Keratinocyte (primary cell): Measurements from ENCODE around the gene SYNC. TPM values are rescaled to one million over a fixed set of nuclear protein-coding genes. Genes with fewer than 3 reads are reported as not detected.

ENCODE experiments used
- DNase-seq: peaks from one replicate; pipeline ENCODE4 v3.0.0-alpha.2; 2011; ENCODE audit warnings: low read depth, missing footprints, low spot score
- FAIRE-seq: peaks from 2 replicates; lab custom pipeline; 2011; peaks lifted over from hg19 to GRCh38; lab: Jason Lieb, UNC
- H2AFZ ChIP-seq: 2 replicates; pipeline ENCODE4 v1.6.0; 2012; ENCODE audit warnings: low read length, control low read depth, inconsistent platforms; ENCODE audit not compliant: control insufficient read depth
- H3K27ac ChIP-seq: 2 replicates; pipeline ENCODE4 v1.5.1; 2011; ENCODE audit warnings: low read length; ENCODE audit not compliant: control insufficient read depth, insufficient read depth
- H3K27me3 ChIP-seq: 3 replicates; pipeline ENCODE4 v1.6.0; 2011; ENCODE audit warnings: low read length; ENCODE audit not compliant: control insufficient read depth, insufficient read depth; ENCODE audit errors: extremely low read depth
- H3K36me3 ChIP-seq, 2 experiments: 2 replicates in 1 of 2; 3 replicates in 1 of 2; pipeline ENCODE4 v1.5.1; 2011; ENCODE audit warnings: low read length in 2 of 2, mild to moderate bottlenecking in 1 of 2; ENCODE audit not compliant: control insufficient read depth in 2 of 2, insufficient read depth in 2 of 2; ENCODE audit errors: extremely low read depth in 1 of 2
- H3K4me1 ChIP-seq: 3 replicates; pipeline ENCODE4 v1.5.1; 2011; ENCODE audit warnings: low read length; ENCODE audit not compliant: control insufficient read depth, insufficient read depth; ENCODE audit errors: extremely low read depth
- H3K4me2 ChIP-seq: 3 replicates; pipeline ENCODE4 v1.6.0; 2011; ENCODE audit warnings: low read depth, low read length; ENCODE audit not compliant: control insufficient read depth, insufficient read depth; ENCODE audit errors: extremely low read depth
- H3K4me3 ChIP-seq, 3 experiments: fragments of 200-600 bp in 1 of 3; sonication (generic) in 1 of 3; 2 replicates in 2 of 3; 3 replicates in 1 of 3; pipeline ENCODE4 v1.5.1; 2011 to 2016; ENCODE audit warnings: low read length in 3 of 3, mild to moderate bottlenecking in 3 of 3, control low read depth in 2 of 3, inconsistent platforms in 1 of 3, low read depth in 1 of 3, mixed read lengths in 1 of 3, mixed run types in 1 of 3, moderate library complexity in 1 of 3; ENCODE audit not compliant: control insufficient read depth in 2 of 3, insufficient read depth in 2 of 3; ENCODE audit errors: extremely low read depth in 1 of 3
- H3K79me2 ChIP-seq: 2 replicates; pipeline ENCODE4 v1.6.0; 2012; ENCODE audit warnings: low read length; ENCODE audit not compliant: control insufficient read depth, insufficient read depth
- H3K9ac ChIP-seq: 3 replicates; pipeline ENCODE4 v1.6.0; 2011; ENCODE audit warnings: low read length; ENCODE audit not compliant: control insufficient read depth, insufficient read depth; ENCODE audit errors: extremely low read depth
- H3K9me1 ChIP-seq: 3 replicates; pipeline ENCODE4 v1.6.0; 2011; ENCODE audit warnings: low read length; ENCODE audit not compliant: control insufficient read depth, insufficient read depth; ENCODE audit errors: extremely low read depth
- H3K9me3 ChIP-seq: 2 replicates; pipeline ENCODE4 v1.5.1; 2012; ENCODE audit warnings: low read depth, low read length; ENCODE audit not compliant: control insufficient read depth
- H4K20me1 ChIP-seq: 3 replicates; pipeline ENCODE4 v1.6.0; 2011; ENCODE audit warnings: low read length; ENCODE audit not compliant: control insufficient read depth, insufficient read depth; ENCODE audit errors: extremely low read depth
- EZH2 ChIP-seq: IDR thresholded peaks from one replicate; pipeline ENCODE4 v1.6.1; 2012; ENCODE audit warnings: inconsistent platforms, mild to moderate bottlenecking, low read length, moderate library complexity
- dilution Hi-C: fragments of 300-500 bp; cut with MboI; formaldehyde crosslinking; loops from one replicate; pipeline ENCODE4 v1.7.0; 2020; ENCODE audit warnings: low sequenced_read_pairs; ENCODE audit not compliant: extremely low pct_ligation_motif_present
- polyA plus RNA-seq, 5 experiments: library from polyadenylated mRNA; depleted of rRNA in 3 of 5; stranded (reverse) in 3 of 5; stranded (forward) in 1 of 5; unstranded in 1 of 5; fragments of >200 nt; gene quantifications; 1 replicate in 1 of 5; 2 replicates in 3 of 5; 3 replicates in 1 of 5; pipeline versions ENCODE4 v1.2.1 to v1.2.3, GENCODE V29; 2011 to 2012; ENCODE audit warnings: missing spikeins in 2 of 5, low read depth in 1 of 5, low replicate concordance in 1 of 5
- TF ChIP-seq, protein P1 (sequence below), 3 experiments: IDR thresholded peaks in 1 of 3; conservative IDR thresholded peaks in 1 of 3; optimal IDR thresholded peaks in 1 of 3; 2 replicates in 2 of 3; 3 replicates in 1 of 3; pipeline versions ENCODE3 to v1.5.1; 2011; ENCODE audit warnings: low read length in 3 of 3, mild to moderate bottlenecking in 3 of 3, moderate library complexity in 2 of 3, control low read depth in 1 of 3, inconsistent platforms in 1 of 3; ENCODE audit not compliant: insufficient read depth in 2 of 3; ENCODE audit errors: extremely low read depth in 1 of 3

SYNC gene
- polyA plus RNA-seq, 1 donor (not counting 4 experiments of a cell fraction or from before 2014, with no cell fraction given): 11.2 TPM

DNA sequence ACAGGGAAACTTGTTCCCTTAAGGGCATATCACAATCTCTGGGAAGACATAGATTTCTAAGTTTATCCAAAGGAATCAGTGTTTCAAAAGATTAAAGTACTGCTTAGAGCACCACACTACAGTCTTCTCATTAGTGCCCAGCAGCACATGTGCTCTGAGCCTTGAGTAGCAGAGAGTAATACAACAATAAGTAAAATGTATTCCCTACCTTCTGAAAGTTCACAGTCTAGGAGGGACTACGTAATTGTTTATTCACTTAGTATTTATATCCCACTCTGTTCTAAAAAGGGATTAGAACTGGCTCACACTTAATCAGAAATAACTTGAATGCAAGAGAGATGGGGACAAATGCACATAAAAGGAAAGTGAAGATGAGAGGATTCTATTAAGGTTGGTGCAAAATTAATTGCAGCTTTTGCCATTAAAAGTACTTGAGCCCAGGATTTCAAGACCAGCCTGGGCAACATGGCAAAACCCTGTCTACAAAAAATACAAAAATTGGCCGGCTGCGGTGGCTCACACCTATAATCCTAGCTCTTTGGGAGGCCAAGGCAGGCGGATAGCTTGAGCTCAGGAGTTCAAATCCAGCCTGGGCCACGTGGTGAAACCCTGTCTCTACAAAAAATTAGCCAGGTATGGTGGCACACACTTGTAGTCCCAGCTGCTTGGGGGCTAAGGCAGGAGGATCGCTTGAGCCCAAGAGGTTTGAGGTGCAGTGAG is 9.0 kb downstream of the SYNC start:
- no peaks in the 10 kb centered on the region for H4K20me1 ChIP-seq
- no peak overlapping the region for H3K27ac ChIP-seq
- no peak overlapping the region for H3K4me2 ChIP-seq
- H3K9me3 ChIP-seq: no peaks in the 10 kb centered on the region
- dilution Hi-C loops: no loop called here
- DNase-seq (no peak), FAIRE-seq (no peak)
- H3K4me1 ChIP-seq: no peaks in the 10 kb centered on the region
- TF ChIP-seq, protein P1, sequence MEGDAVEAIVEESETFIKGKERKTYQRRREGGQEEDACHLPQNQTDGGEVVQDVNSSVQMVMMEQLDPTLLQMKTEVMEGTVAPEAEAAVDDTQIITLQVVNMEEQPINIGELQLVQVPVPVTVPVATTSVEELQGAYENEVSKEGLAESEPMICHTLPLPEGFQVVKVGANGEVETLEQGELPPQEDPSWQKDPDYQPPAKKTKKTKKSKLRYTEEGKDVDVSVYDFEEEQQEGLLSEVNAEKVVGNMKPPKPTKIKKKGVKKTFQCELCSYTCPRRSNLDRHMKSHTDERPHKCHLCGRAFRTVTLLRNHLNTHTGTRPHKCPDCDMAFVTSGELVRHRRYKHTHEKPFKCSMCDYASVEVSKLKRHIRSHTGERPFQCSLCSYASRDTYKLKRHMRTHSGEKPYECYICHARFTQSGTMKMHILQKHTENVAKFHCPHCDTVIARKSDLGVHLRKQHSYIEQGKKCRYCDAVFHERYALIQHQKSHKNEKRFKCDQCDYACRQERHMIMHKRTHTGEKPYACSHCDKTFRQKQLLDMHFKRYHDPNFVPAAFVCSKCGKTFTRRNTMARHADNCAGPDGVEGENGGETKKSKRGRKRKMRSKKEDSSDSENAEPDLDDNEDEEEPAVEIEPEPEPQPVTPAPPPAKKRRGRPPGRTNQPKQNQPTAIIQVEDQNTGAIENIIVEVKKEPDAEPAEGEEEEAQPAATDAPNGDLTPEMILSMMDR (optimal IDR thresholded peaks at IDR 0.05 in 1 of 3, IDR thresholded peaks at IDR 0.05 in 1 of 3, conservative IDR thresholded peaks at IDR 0.05 in 1 of 3; ENCODE audit: extremely low read depth in 1 of 3, insufficient read depth in 2 of 3, low read length in 3 of 3): no peak
- no peak for TF ChIP-seq EZH2
- H3K9ac ChIP-seq: no peak overlapping the region
- peaks cover 4 to 13% of the 10 kb centered on the region in 2 experiments for H3K36me3 ChIP-seq
- H3K27me3 ChIP-seq: no peaks in the 10 kb centered on the region
- no peak overlapping the region for H2AFZ ChIP-seq
- no peaks in the 10 kb centered on the region for H3K9me1 ChIP-seq
- no peaks in the 10 kb centered on the region for H3K79me2 ChIP-seq
- no peak overlapping the region for H3K4me3 ChIP-seq

DNA sequence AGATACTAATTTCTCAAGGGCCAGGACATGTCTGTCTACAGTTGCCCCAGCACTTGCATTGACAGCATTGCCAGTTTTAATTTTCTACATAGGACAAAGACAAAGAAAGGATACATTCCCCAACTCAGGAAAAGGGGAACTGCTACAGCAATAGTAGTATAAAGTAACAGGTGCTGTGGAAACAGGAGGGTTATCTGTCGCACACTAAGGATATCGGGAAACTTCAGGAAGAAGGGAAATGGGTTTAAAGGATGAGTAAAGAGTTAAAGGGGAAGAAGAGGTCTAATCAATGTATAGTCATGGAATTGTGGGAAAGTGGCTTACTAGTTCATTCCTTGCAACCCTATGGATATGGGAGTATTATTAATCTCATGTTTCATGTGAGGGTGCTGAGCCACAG is 16.2 kb downstream of the SYNC start:
- H3K9me1 ChIP-seq: no peaks in the 10 kb centered on the region
- no peak overlapping the region for H3K4me2 ChIP-seq
- DNase-seq (no peak), FAIRE-seq (no peak)
- peaks cover 13 to 18% of the 10 kb centered on the region in 2 experiments for H3K36me3 ChIP-seq
- H2AFZ ChIP-seq: no peak overlapping the region
- no peaks in the 10 kb centered on the region for H4K20me1 ChIP-seq
- no peak overlapping the region for H3K4me3 ChIP-seq
- no peak overlapping the region for H3K27ac ChIP-seq
- TF ChIP-seq, protein P1 (optimal IDR thresholded peaks at IDR 0.05 in 1 of 3, IDR thresholded peaks at IDR 0.05 in 1 of 3, conservative IDR thresholded peaks at IDR 0.05 in 1 of 3; ENCODE audit: extremely low read depth in 1 of 3, insufficient read depth in 2 of 3, low read length in 3 of 3): no peak
- TF ChIP-seq EZH2: no peak
- dilution Hi-C loops: no loop called here
- H3K79me2 ChIP-seq: no peaks in the 10 kb centered on the region
- no peaks in the 10 kb centered on the region for H3K9me3 ChIP-seq
- no peak overlapping the region for H3K9ac ChIP-seq
- H3K4me1 ChIP-seq: no peaks in the 10 kb centered on the region
- H3K27me3 ChIP-seq: no peaks in the 10 kb centered on the region
